HEK293 (cell line): ENCODE data around the gene SDS.

ENCODE experiments used
- CTCF ChIA-PET: fragments of 350-600 bp; formaldehyde crosslinking; extraction: SDS; loops from one replicate; lab custom pipeline; 2021; ENCODE audit warnings: antibody characterized with exemption; lab: Yijun Ruan, JAX
- POLR2A ChIA-PET: fragments of 300-600 bp; formaldehyde crosslinking; extraction: SDS; loops from one replicate; lab custom pipeline; 2020; ENCODE audit warnings: antibody characterized with exemption, inconsistent platforms; lab: Yijun Ruan, JAX
- H3K27ac ChIP-seq: fragments of 200-500 bp; sonication (Bioruptor generic); 2 replicates; pipeline ENCODE4 v1.5.1; 2014; ENCODE audit warnings: low read depth, low read length, control low read depth, inconsistent platforms; ENCODE audit errors: extremely low read depth
- H3K36me3 ChIP-seq, 2 experiments: fragments of 200-500 bp in 1 of 2; sonication (Bioruptor generic) in 1 of 2; 1 replicate in 1 of 2; 2 replicates in 1 of 2; pipeline ENCODE4 v1.5.1; 2014 to 2017; ENCODE audit warnings: inconsistent platforms in 2 of 2, low read length in 2 of 2; ENCODE audit not compliant: control insufficient read depth in 2 of 2, insufficient read depth in 1 of 2
- H3K4me1 ChIP-seq: fragments of 200-500 bp; sonication (Bioruptor generic); 2 replicates; pipeline ENCODE4 v1.5.1; 2014; ENCODE audit warnings: mild to moderate bottlenecking, low read length, inconsistent platforms; ENCODE audit not compliant: control insufficient read depth, insufficient read depth
- H3K4me3 ChIP-seq: 2 replicates; pipeline ENCODE4 v1.5.1; 2011; ENCODE audit warnings: low read depth, mild to moderate bottlenecking, control low read depth, low read length, moderate library complexity
- H3K9me3 ChIP-seq: fragments of 200-500 bp; sonication (Bioruptor generic); 2 replicates; pipeline ENCODE4 v1.5.1; 2014; ENCODE audit warnings: low read depth, low read length, inconsistent platforms; ENCODE audit not compliant: control insufficient read depth, insufficient read depth
- EGR2 ChIP-seq: fragments of 450-650 bp; formaldehyde crosslinking; IDR thresholded peaks from 2 replicates; pipeline ENCODE4 v1.5.1; 2016; ENCODE audit warnings: low read depth, missing biosample characterization, missing genetic modification characterization
- GLI2 ChIP-seq: fragments of 450-650 bp; formaldehyde crosslinking; IDR thresholded peaks from 2 replicates; pipeline ENCODE4; 2017; ENCODE audit warnings: missing biosample characterization, missing genetic modification characterization, low read depth, borderline replicate concordance
- MZF1 ChIP-seq: fragments of 450-650 bp; formaldehyde crosslinking; IDR thresholded peaks from 2 replicates; pipeline ENCODE4 v1.5.1; 2017; ENCODE audit warnings: missing biosample characterization, missing genetic modification characterization, borderline replicate concordance
- ZFHX2 ChIP-seq: fragments of 450-650 bp; formaldehyde crosslinking; conservative IDR thresholded peaks from 2 replicates; pipeline ENCODE4 v1.5.1; 2016; ENCODE audit warnings: missing biosample characterization, missing genetic modification characterization
- ZNF121 ChIP-seq: fragments of 450-650 bp; formaldehyde crosslinking; IDR thresholded peaks from 2 replicates; pipeline ENCODE4 v1.5.1; 2016; ENCODE audit warnings: missing biosample characterization, missing genetic modification characterization
- ZNF19 ChIP-seq: fragments of 450-650 bp; formaldehyde crosslinking; IDR thresholded peaks from 2 replicates; pipeline ENCODE4; 2016; ENCODE audit warnings: missing biosample characterization, missing genetic modification characterization, low read depth
- ZNF23 ChIP-seq: fragments of 450-650 bp; formaldehyde crosslinking; IDR thresholded peaks from 2 replicates; pipeline ENCODE4 v1.5.1; 2016; ENCODE audit warnings: missing biosample characterization, missing genetic modification characterization, borderline replicate concordance
- ZNF341 ChIP-seq: fragments of 450-650 bp; formaldehyde crosslinking; IDR thresholded peaks from 2 replicates; pipeline ENCODE4; 2016; ENCODE audit warnings: low read depth, missing biosample characterization, missing genetic modification characterization
- ZNF664 ChIP-seq: fragments of 450-650 bp; formaldehyde crosslinking; IDR thresholded peaks from 2 replicates; pipeline ENCODE4 v1.5.1; 2016; ENCODE audit warnings: missing biosample characterization, missing genetic modification characterization
- ZNF768 ChIP-seq: fragments of 450-650 bp; formaldehyde crosslinking; IDR thresholded peaks from 2 replicates; pipeline ENCODE4 v1.5.1; 2018; ENCODE audit warnings: missing biosample characterization, mild to moderate bottlenecking, missing genetic modification characterization
- TF ChIP-seq, protein P1 (sequence below): fragments of 450-650 bp; formaldehyde crosslinking; IDR thresholded peaks from 2 replicates; pipeline ENCODE4 v1.5.1; 2016; ENCODE audit warnings: missing biosample characterization, missing genetic modification characterization, borderline replicate concordance
- TF ChIP-seq, protein P2 (sequence below): fragments of 450-650 bp; IDR thresholded peaks from 2 replicates; pipeline ENCODE4 v1.5.1; 2018; ENCODE audit warnings: missing biosample characterization, mild to moderate bottlenecking, missing genetic modification characterization
- TF ChIP-seq, protein P3 (sequence below): fragments of 450-650 bp; formaldehyde crosslinking; IDR thresholded peaks from 2 replicates; pipeline ENCODE4 v1.5.1; 2016; ENCODE audit warnings: missing biosample characterization, missing genetic modification characterization, low read depth
- TF ChIP-seq, protein P4 (sequence below): fragments of 450-650 bp; formaldehyde crosslinking; IDR thresholded peaks from 2 replicates; pipeline ENCODE4 v1.5.1; 2016; ENCODE audit warnings: missing biosample characterization, missing genetic modification characterization, low read depth

Gene SDS

DNA sequence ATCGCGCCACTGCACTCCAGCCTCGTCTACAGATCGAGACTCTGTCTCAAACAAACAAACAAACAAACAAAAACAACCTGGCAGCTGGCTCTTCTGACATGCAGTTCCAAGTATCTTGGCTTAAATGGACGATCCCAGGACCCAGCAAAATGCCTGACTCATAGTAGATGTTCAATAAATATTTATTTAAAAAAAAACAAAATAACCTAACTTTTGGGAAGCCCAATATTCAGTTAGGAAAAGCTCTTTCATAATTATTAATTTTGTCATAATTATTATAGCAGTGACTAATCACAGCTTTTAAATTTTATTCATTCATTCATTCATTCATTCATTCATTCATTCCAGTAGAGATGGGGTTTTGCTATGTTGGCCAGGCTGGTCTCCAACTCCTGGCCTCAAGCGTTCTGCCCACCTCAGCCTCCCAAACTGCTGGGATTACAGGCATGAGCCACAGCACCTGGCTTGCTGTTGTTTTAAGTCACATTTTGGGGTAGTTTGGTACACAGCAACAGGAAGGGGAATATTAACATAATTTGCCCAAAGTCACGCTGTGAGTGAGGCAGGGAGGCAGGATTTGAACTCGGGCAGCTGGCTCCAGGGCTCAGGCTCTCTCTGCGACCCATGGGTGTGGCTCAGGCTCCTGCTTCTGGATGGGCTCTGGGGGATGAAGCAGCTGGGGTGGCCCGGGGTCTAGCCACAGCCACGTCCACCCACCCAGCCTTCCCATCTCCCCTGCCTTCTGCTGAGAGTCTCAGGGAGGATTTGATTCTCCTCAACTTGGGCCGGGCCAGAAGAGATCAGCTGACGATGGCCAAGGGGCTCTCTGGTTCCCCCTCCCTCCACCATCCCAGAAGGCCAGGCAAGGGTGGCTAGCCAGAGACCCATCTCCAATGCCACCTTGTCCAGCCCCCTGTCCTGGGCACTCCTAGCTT, 2.4 kb downstream of the SDS start:
- Histone ChIP-seq H3K9me3 (no peaks in the 10 kb centered on the region), H3K36me3 (no peaks in the 10 kb centered on the region), H3K4me1 (no peaks in the 10 kb centered on the region), H3K4me3 (no peak overlapping the region), H3K27ac (no peak overlapping the region)
- ChIA-PET POLR2A (interaction anchor here (0.6 kb wide), 1 partner anchor 47 kb away, joined by 3 read pairs; no protein-coding TSS in a partner anchor), CTCF (interaction anchor here (0.5 to 1.3 kb wide), 3 partner anchors 23 to 33 kb away, joined by 3 to 6 read pairs (median 4); no protein-coding TSS in a partner anchor)
- TF ChIP-seq ZNF664 (tag by site-specific recombination) (peak; percentile 54; the same call in 1 of the 2 replicates), ZNF23 (tag by site-specific recombination) (no peak)
- TF ChIP-seq, protein P1, sequence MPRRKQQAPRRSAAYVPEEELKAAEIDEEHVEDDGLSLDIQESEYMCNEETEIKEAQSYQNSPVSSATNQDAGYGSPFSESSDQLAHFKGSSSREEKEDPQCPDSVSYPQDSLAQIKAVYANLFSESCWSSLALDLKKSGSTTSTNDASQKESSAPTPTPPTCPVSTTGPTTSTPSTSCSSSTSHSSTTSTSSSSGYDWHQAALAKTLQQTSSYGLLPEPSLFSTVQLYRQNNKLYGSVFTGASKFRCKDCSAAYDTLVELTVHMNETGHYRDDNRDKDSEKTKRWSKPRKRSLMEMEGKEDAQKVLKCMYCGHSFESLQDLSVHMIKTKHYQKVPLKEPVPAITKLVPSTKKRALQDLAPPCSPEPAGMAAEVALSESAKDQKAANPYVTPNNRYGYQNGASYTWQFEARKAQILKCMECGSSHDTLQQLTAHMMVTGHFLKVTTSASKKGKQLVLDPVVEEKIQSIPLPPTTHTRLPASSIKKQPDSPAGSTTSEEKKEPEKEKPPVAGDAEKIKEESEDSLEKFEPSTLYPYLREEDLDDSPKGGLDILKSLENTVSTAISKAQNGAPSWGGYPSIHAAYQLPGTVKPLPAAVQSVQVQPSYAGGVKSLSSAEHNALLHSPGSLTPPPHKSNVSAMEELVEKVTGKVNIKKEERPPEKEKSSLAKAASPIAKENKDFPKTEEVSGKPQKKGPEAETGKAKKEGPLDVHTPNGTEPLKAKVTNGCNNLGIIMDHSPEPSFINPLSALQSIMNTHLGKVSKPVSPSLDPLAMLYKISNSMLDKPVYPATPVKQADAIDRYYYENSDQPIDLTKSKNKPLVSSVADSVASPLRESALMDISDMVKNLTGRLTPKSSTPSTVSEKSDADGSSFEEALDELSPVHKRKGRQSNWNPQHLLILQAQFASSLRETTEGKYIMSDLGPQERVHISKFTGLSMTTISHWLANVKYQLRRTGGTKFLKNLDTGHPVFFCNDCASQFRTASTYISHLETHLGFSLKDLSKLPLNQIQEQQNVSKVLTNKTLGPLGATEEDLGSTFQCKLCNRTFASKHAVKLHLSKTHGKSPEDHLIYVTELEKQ (tag by site-specific recombination) = no peak
- TF ChIP-seq, all 188 proteins: peak for 1

DNA sequence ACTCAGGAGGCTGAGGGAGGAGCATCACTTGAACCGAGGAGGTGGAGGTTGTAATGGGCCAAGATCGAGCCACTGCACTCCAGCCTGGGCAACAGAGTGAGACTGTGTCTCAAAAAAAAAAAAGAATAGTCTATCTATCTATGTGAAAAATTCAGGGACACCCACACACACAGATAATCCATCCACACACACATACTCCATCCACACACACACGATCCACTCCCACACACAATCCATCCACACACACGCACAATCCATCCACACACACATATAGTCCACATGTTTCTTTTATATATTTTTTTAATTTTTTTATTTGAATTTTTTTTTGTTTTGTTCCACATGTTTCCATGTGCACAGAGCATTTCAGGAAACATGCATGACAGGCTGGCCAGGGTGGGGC, 3.3 kb downstream of the SDS start:
- POLR2A ChIA-PET = no interaction called here
- CTCF ChIA-PET = interaction anchor here (1.2 to 1.3 kb wide), 2 partner anchors 25 kb away, joined by 3 to 6 read pairs; no protein-coding TSS in a partner anchor
- H3K4me1 ChIP-seq = no peaks in the 10 kb centered on the region
- no peak overlapping the region for H3K27ac ChIP-seq
- H3K36me3 ChIP-seq = no peaks in the 10 kb centered on the region
- H3K4me3 ChIP-seq = no peak overlapping the region
- no peaks in the 10 kb centered on the region for H3K9me3 ChIP-seq
- TF ChIP-seq ZNF121 (tag by site-specific recombination) (no peak), ZNF341 (no peak), ZNF19 (no peak), ZNF768 (tag by site-specific recombination) (no peak), ZFHX2 (tag by site-specific recombination) (peak; percentile 85), GLI2 (tag by site-specific recombination) (no peak), EGR2 (tag by site-specific recombination) (peak; percentile 96), MZF1 (no peak)
- TF ChIP-seq, protein P2, sequence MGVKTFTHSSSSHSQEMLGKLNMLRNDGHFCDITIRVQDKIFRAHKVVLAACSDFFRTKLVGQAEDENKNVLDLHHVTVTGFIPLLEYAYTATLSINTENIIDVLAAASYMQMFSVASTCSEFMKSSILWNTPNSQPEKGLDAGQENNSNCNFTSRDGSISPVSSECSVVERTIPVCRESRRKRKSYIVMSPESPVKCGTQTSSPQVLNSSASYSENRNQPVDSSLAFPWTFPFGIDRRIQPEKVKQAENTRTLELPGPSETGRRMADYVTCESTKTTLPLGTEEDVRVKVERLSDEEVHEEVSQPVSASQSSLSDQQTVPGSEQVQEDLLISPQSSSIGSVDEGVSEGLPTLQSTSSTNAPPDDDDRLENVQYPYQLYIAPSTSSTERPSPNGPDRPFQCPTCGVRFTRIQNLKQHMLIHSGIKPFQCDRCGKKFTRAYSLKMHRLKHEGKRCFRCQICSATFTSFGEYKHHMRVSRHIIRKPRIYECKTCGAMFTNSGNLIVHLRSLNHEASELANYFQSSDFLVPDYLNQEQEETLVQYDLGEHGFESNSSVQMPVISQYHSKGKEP (tag by site-specific recombination) = no peak
- TF ChIP-seq, protein P3, sequence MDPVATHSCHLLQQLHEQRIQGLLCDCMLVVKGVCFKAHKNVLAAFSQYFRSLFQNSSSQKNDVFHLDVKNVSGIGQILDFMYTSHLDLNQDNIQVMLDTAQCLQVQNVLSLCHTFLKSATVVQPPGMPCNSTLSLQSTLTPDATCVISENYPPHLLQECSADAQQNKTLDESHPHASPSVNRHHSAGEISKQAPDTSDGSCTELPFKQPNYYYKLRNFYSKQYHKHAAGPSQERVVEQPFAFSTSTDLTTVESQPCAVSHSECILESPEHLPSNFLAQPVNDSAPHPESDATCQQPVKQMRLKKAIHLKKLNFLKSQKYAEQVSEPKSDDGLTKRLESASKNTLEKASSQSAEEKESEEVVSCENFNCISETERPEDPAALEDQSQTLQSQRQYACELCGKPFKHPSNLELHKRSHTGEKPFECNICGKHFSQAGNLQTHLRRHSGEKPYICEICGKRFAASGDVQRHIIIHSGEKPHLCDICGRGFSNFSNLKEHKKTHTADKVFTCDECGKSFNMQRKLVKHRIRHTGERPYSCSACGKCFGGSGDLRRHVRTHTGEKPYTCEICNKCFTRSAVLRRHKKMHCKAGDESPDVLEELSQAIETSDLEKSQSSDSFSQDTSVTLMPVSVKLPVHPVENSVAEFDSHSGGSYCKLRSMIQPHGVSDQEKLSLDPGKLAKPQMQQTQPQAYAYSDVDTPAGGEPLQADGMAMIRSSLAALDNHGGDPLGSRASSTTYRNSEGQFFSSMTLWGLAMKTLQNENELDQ (tag by site-specific recombination) = no peak
- TF ChIP-seq, protein P4, sequence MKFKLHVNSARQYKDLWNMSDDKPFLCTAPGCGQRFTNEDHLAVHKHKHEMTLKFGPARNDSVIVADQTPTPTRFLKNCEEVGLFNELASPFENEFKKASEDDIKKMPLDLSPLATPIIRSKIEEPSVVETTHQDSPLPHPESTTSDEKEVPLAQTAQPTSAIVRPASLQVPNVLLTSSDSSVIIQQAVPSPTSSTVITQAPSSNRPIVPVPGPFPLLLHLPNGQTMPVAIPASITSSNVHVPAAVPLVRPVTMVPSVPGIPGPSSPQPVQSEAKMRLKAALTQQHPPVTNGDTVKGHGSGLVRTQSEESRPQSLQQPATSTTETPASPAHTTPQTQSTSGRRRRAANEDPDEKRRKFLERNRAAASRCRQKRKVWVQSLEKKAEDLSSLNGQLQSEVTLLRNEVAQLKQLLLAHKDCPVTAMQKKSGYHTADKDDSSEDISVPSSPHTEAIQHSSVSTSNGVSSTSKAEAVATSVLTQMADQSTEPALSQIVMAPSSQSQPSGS = no peak
